Measurements from ENCODE around the gene KRT17. TPM values are rescaled to one million over a fixed set of nuclear protein-coding genes. Genes with fewer than 3 reads are reported as not detected.

Gene KRT17
- total and polyA plus RNA-seq, 2 of the 4 experiments (the other 2 are of a cell fraction): 2.5 to 4.6 TPM

GRCh38 chr17:41635121-41636097, 11.0 kb upstream of the KRT17 start:
- Histone ChIP-seq H3K4me3 (ENCODE audit: insufficient read depth, low read depth, low read length) (no peak overlapping the region), H4K8ac (ENCODE audit: low read depth in 2 of 2, low read length in 2 of 2) (peak overlapping the region in 1 of 2 experiments; percentile 10; a peak in 1 of 4 replicates), H2BK15ac (ENCODE audit: low read depth, low read length) (no peak overlapping the region), H3K36me3 (ENCODE audit: control insufficient read depth, insufficient read depth, low read length) (no peaks in the 10 kb centered on the region), H2BK20ac (ENCODE audit: low read depth, low read length) (no peak overlapping the region), H2AK9ac (replicated peaks; ENCODE audit: low read depth, low read length, poor library complexity) (no peak overlapping the region), H3K27ac (ENCODE audit: insufficient read depth, low read length) (no peak overlapping the region), H3K18ac (ENCODE audit: low read depth, low read length) (no peak overlapping the region), H3K9me1 (ENCODE audit: insufficient read depth, low read length) (peaks cover 10% of the 10 kb centered on the region), H3K9ac (ENCODE audit: low read depth, low read length) (no peak overlapping the region), H3K56ac (ENCODE audit: extremely low read depth, insufficient read depth, low read length) (no peak overlapping the region), H3K4me2 (ENCODE audit: low read depth, low read length) (no peak overlapping the region), H3K14ac (replicated peaks; ENCODE audit: low read depth, low read length) (no peak overlapping the region; the same call in 1 of the 2 replicates), H2AK5ac (ENCODE audit: low read depth, low read length) (no peak overlapping the region), H4K91ac (ENCODE audit: insufficient read depth, low read depth, low read length) (no peak overlapping the region), H2BK5ac (ENCODE audit: low read depth, low read length, poor library complexity, severe bottlenecking) (no peak overlapping the region), H3K79me1 (ENCODE audit: low read depth in 1 of 2, low read length in 2 of 2) (no peaks in the 10 kb centered on the region), H3K23ac (ENCODE audit: low read depth, low read length) (no peak overlapping the region), H3K27me3 (ENCODE audit: control insufficient read depth, insufficient read depth, low read length) (peaks cover 14% of the 10 kb centered on the region), H2BK120ac (ENCODE audit: low read depth, low read length) (no peak overlapping the region), H4K5ac (ENCODE audit: low read depth, low read length) (no peak overlapping the region), H4K20me1 (ENCODE audit: insufficient read depth, low read length) (no peaks in the 10 kb centered on the region), H2AFZ (replicated peaks; ENCODE audit: low read length, poor library complexity) (peak overlapping the region; percentile 50), H3K4ac (ENCODE audit: low read depth, low read length) (no peak overlapping the region), H3K4me1 (ENCODE audit: control insufficient read depth, insufficient read depth, low read length) (peaks cover 3% of the 10 kb centered on the region; the same call in 1 of the 2 replicates), H3K9me3 (ENCODE audit: control insufficient read depth, insufficient read depth, low read length) (no peaks in the 10 kb centered on the region)
- ATAC-seq (ENCODE audit: low read depth) (peak; percentile 54), DNase-seq (no peak)
- BruUV-seq (replicated peaks): no TSS peak
- WGBS, 2 experiments (ENCODE audit: extremely low coverage in 2 of 2, insufficient read length in 1 of 2): 43% methylated on average over 12 of the region's 28 CpGs; no CpG with 5 or more reads in 1 of the 2 experiments
- ChIA-PET CTCF (interaction anchor here (1.0 to 1.2 kb wide), 2 partner anchors 33 to 86 kb away, joined by 3 to 5 read pairs; no protein-coding TSS in a partner anchor), POLR2A (ENCODE audit: unreplicated experiment) (no interaction called here)
- in situ Hi-C loops (cut with MboI; ENCODE audit: low sequenced_read_pairs): no loop called here
- dilution Hi-C loops (cut with HindIII; ENCODE audit: low sequenced_read_pairs, unreplicated experiment): no loop called here
- intact Hi-C loops (cut with micrococcal nuclease): no loop called here
- TF ChIP-seq SMC3 (IDR thresholded peaks at IDR 0.05; ENCODE audit: low read depth, low read length) (no peak), RCOR1 (IDR thresholded peaks at IDR 0.05; ENCODE audit: insufficient replicate concordance, low read length) (no peak), CTCF (conservative IDR thresholded peaks at IDR 0.05; ENCODE audit: low read depth, low read length) (no peak), MAZ (IDR thresholded peaks at IDR 0.05; ENCODE audit: borderline replicate concordance, low read depth, low read length) (no peak), CHD1 (IDR thresholded peaks at IDR 0.05; ENCODE audit: low read depth, low read length) (no peak), POLR2A (IDR thresholded peaks at IDR 0.05; ENCODE audit: low read depth, low read length) (no peak), FOS (IDR thresholded peaks at IDR 0.05; ENCODE audit: low read depth, low read length) (no peak), MAFK (IDR thresholded peaks at IDR 0.05; ENCODE audit: low read depth, low read length) (no peak), ELK1 (IDR thresholded peaks at IDR 0.05; ENCODE audit: borderline replicate concordance, low read depth, low read length) (no peak), RFX5 (IDR thresholded peaks at IDR 0.05; ENCODE audit: low read depth, low read length) (no peak), NFE2L2 (IDR thresholded peaks at IDR 0.05; ENCODE audit: low read depth, low read length) (no peak), MXI1 (IDR thresholded peaks at IDR 0.05; ENCODE audit: borderline replicate concordance, low read depth, low read length) (no peak), RAD21 (IDR thresholded peaks at IDR 0.05; ENCODE audit: low read length) (no peak), USF2 (IDR thresholded peaks at IDR 0.05; ENCODE audit: low read depth, low read length) (no peak)

All from IMR-90 (cell line).